ENCODE data around the gene ASIC4.

ASIC4 gene

DNA sequence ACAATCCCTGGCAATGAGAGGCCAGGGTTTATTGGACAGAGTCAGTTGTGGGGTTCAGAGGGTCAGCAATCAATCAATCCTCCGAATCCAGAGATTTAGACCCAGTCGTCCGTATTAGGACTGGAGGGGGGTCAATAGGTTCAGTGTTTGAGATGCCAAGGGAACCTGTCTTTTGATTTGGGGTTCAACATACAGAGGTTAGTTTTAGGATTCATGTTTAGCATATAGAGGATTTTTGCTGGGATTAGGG lies 15.3 kb upstream of the ASIC4 start:
- H3K27me3 ChIP-seq (ENCODE audit: insufficient read depth, insufficient read length): peaks cover 44% of the 10 kb centered on the region
- H3K9me3 ChIP-seq (ENCODE audit: insufficient read depth, low read length): no peaks in the 10 kb centered on the region
- H3K4me3 ChIP-seq (ENCODE audit: insufficient read length, low read depth): peak overlapping the region; percentile 68
- H3K36me3 ChIP-seq (ENCODE audit: insufficient read depth, insufficient read length, low read length): peaks cover 18% of the 10 kb centered on the region
- peaks cover 30% of the 10 kb centered on the region for H3K4me1 ChIP-seq (ENCODE audit: insufficient read depth, insufficient read length)
- no peak for DNase-seq (ENCODE audit: low read depth, low spot score)
- TF ChIP-seq ZNF274 (IDR thresholded peaks at IDR 0.05; ENCODE audit: low read depth, low read length) (no peak), YY1 (IDR thresholded peaks at IDR 0.05; ENCODE audit: insufficient read depth, insufficient read length) (no peak)
- peak overlapping the region; percentile 91 for H3K9ac ChIP-seq (ENCODE audit: insufficient read length, low read depth)

DNA sequence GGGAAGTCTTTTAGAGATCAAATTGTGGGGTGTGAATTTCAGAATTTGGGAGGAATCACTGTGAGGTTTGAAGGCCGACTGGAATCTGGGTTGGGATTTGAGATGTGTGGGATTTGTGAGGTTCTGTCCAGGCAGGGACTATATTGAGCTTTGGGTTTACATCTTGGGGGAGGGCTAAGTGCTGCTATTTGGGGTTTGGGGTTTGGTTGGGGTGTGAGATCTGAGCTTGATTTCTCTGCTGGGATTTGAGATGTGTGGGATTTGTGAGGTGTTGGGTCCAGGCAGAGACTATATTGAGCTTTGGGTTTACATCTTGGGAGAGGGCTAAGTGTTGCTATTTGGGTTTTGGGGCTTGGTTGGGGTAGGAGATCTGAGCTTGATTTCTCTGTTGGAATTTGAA lies 14.7 kb upstream of the ASIC4 start:
- Histone ChIP-seq H3K27me3 (ENCODE audit: insufficient read depth, insufficient read length) (peaks cover 40% of the 10 kb centered on the region), H3K36me3 (ENCODE audit: insufficient read depth, insufficient read length, low read length) (peaks cover 24% of the 10 kb centered on the region), H3K4me1 (ENCODE audit: insufficient read depth, insufficient read length) (peaks cover 30% of the 10 kb centered on the region), H3K9me3 (ENCODE audit: insufficient read depth, low read length) (no peaks in the 10 kb centered on the region), H3K9ac (ENCODE audit: insufficient read length, low read depth) (peak overlapping the region; percentile 91), H3K4me3 (ENCODE audit: insufficient read length, low read depth) (peak overlapping the region; percentile 68)
- DNase-seq (ENCODE audit: low read depth, low spot score): no peak
- TF ChIP-seq YY1 (IDR thresholded peaks at IDR 0.05; ENCODE audit: insufficient read depth, insufficient read length) (no peak), ZNF274 (IDR thresholded peaks at IDR 0.05; ENCODE audit: low read depth, low read length) (no peak), SUZ12 (IDR thresholded peaks at IDR 0.05; ENCODE audit: extremely low read depth, insufficient read depth, insufficient read length) (no peak)

DNA sequence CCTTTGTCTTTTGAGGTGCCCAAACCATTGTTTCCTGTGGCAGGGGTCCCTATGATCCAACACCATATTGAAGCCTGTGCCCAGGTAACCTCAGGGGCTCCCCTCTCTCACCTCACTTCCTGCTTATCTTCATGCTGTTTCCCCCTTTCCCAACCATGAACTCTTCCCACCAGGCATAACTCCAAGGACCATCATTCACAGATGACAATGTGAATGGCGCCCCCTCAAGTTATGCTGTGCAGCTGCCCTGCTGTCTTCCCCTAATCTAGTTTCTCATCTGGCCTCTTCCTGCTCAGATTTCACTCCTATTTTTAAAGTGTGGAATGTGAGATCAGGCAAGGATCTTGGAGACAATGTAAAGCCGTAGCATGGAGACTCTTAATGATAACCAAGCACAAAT lies 14.1 kb upstream of the ASIC4 start:
- H3K27me3 ChIP-seq (ENCODE audit: insufficient read depth, insufficient read length): peaks cover 35% of the 10 kb centered on the region
- H3K9me3 ChIP-seq (ENCODE audit: insufficient read depth, low read length): no peaks in the 10 kb centered on the region
- peaks cover 30% of the 10 kb centered on the region for H3K4me1 ChIP-seq (ENCODE audit: insufficient read depth, insufficient read length)
- DNase-seq (ENCODE audit: low read depth, low spot score): no peak
- H3K4me3 ChIP-seq (ENCODE audit: insufficient read length, low read depth): no peak overlapping the region
- no peak overlapping the region for H3K9ac ChIP-seq (ENCODE audit: insufficient read length, low read depth)
- peaks cover 30% of the 10 kb centered on the region for H3K36me3 ChIP-seq (ENCODE audit: insufficient read depth, insufficient read length, low read length)
- TF ChIP-seq ZNF274 (IDR thresholded peaks at IDR 0.05; ENCODE audit: low read depth, low read length): no peak
- no peak for TF ChIP-seq YY1 (IDR thresholded peaks at IDR 0.05; ENCODE audit: insufficient read depth, insufficient read length)
- no peak for TF ChIP-seq SUZ12 (IDR thresholded peaks at IDR 0.05; ENCODE audit: extremely low read depth, insufficient read depth, insufficient read length)

DNA sequence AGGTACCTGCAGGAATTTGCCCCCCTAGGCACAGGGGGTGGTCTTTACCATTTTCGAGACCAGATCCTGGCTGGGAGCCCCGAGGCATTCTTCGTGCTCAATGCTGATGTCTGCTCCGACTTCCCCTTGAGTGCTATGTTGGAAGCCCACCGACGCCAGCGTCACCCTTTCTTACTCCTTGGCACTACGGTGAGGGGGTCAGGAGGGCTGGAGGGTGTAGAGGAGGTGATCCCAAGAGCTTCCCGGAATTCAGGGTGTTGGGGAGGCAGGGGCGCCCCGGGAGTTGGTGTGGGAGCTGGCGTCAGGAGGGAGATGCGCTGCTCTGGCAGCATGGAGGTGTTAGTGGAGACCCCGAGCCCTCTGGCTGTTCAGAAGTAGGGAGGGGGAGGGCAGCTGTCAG lies 12.4 kb upstream of the ASIC4 start:
- Histone ChIP-seq H3K27me3 (ENCODE audit: insufficient read depth, insufficient read length) (peaks cover 18% of the 10 kb centered on the region), H3K9ac (ENCODE audit: insufficient read length, low read depth) (no peak overlapping the region), H3K4me3 (ENCODE audit: insufficient read length, low read depth) (no peak overlapping the region), H3K36me3 (ENCODE audit: insufficient read depth, insufficient read length, low read length) (peaks cover 46% of the 10 kb centered on the region), H3K4me1 (ENCODE audit: insufficient read depth, insufficient read length) (peaks cover 27% of the 10 kb centered on the region), H3K9me3 (ENCODE audit: insufficient read depth, low read length) (no peaks in the 10 kb centered on the region)
- no peak for DNase-seq (ENCODE audit: low read depth, low spot score)
- TF ChIP-seq YY1 (IDR thresholded peaks at IDR 0.05; ENCODE audit: insufficient read depth, insufficient read length) (no peak), SUZ12 (IDR thresholded peaks at IDR 0.05; ENCODE audit: extremely low read depth, insufficient read depth, insufficient read length) (no peak), ZNF274 (IDR thresholded peaks at IDR 0.05; ENCODE audit: low read depth, low read length) (no peak)

DNA sequence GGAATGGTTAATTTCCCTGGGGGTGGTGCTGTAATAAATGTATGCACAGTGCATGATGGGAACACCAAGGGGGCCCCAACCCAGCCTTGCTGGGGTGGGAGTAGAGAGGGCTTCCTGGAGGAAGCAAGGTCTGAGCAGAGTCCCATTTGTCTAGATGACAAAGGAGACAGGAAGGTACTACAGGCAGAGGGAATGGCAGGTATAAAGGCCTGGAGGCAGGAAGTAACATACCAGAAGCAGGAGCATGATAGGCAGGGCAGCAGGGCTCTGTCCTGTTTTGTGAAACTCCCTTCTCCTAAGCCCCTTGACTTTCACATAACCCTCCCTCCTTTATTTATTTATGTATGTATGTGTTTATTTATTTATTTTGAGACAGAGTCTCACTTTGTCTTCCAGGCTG lies 11.7 kb upstream of the ASIC4 start:
- TF ChIP-seq ZNF274 (IDR thresholded peaks at IDR 0.05; ENCODE audit: low read depth, low read length): no peak
- TF ChIP-seq SUZ12 (IDR thresholded peaks at IDR 0.05; ENCODE audit: extremely low read depth, insufficient read depth, insufficient read length): no peak
- no peak for TF ChIP-seq YY1 (IDR thresholded peaks at IDR 0.05; ENCODE audit: insufficient read depth, insufficient read length)
- H3K9ac ChIP-seq (ENCODE audit: insufficient read length, low read depth): no peak overlapping the region
- H3K27me3 ChIP-seq (ENCODE audit: insufficient read depth, insufficient read length): peaks cover 10% of the 10 kb centered on the region
- H3K4me3 ChIP-seq (ENCODE audit: insufficient read length, low read depth): no peak overlapping the region
- H3K4me1 ChIP-seq (ENCODE audit: insufficient read depth, insufficient read length): peaks cover 27% of the 10 kb centered on the region
- no peak for DNase-seq (ENCODE audit: low read depth, low spot score)
- H3K9me3 ChIP-seq (ENCODE audit: insufficient read depth, low read length): no peaks in the 10 kb centered on the region
- H3K36me3 ChIP-seq (ENCODE audit: insufficient read depth, insufficient read length, low read length): peaks cover 51% of the 10 kb centered on the region

DNA sequence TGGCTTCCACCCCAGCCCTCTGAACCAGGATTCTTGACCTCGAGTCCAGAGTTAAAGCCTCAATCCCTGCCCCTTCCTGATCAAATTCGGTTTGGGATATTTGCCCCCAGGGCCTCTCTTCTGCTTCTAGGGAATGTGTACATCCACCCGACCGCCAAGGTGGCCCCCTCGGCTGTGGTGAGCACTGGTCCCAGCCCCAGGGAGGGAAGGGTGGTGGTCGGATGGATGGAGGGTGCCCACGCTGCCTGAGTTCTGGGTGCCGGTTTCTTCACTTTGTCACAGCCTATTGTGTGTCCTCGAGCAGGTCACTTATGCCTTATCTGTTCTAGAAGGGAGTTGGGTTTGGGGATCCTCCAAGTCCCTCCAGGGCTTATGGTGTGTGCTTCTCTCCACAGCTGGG lies 8.7 kb upstream of the ASIC4 start:
- Histone ChIP-seq H3K4me3 (ENCODE audit: insufficient read length, low read depth) (no peak overlapping the region), H3K36me3 (ENCODE audit: insufficient read depth, insufficient read length, low read length) (peaks cover 58% of the 10 kb centered on the region), H3K4me1 (ENCODE audit: insufficient read depth, insufficient read length) (peaks cover 31% of the 10 kb centered on the region), H3K27me3 (ENCODE audit: insufficient read depth, insufficient read length) (peaks cover 4% of the 10 kb centered on the region), H3K9me3 (ENCODE audit: insufficient read depth, low read length) (no peaks in the 10 kb centered on the region), H3K9ac (ENCODE audit: insufficient read length, low read depth) (no peak overlapping the region)
- DNase-seq (ENCODE audit: low read depth, low spot score): no peak
- TF ChIP-seq ZNF274 (IDR thresholded peaks at IDR 0.05; ENCODE audit: low read depth, low read length) (no peak), YY1 (IDR thresholded peaks at IDR 0.05; ENCODE audit: insufficient read depth, insufficient read length) (no peak), SUZ12 (IDR thresholded peaks at IDR 0.05; ENCODE audit: extremely low read depth, insufficient read depth, insufficient read length) (no peak)

DNA sequence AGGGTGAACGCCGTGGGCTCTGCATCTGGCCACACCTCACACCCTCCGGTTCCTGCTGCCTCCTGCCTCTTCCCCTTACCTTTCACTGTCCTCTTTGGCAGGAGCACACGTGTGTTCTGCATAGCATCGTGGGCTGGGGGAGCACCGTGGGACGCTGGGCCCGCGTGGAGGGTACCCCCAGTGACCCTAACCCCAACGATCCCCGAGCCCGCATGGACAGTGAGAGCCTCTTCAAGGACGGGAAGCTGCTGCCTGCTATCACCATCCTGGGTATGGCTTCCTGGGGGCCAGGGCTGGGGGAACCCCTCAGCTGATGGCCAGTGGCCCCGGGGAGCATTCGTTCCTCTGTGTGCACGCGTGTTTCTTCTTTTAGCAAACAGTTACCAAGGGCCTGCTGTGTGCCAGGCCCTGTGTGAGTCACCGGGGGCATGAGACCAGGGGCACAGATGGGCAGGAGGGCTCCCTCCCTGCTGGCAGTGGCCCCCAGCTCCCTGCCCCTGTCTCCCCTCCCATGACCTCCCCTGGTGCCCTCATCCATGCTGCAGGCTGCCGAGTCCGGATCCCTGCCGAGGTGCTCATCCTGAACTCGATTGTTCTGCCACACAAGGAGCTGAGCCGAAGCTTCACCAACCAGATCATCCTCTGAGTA lies 8.0 kb upstream of the ASIC4 start:
- H3K36me3 ChIP-seq (ENCODE audit: insufficient read depth, insufficient read length, low read length): peaks cover 58% of the 10 kb centered on the region
- H3K4me3 ChIP-seq (ENCODE audit: insufficient read length, low read depth): no peak overlapping the region
- DNase-seq (ENCODE audit: low read depth, low spot score): no peak
- peak overlapping the region; percentile 54 for H3K9ac ChIP-seq (ENCODE audit: insufficient read length, low read depth)
- H3K9me3 ChIP-seq (ENCODE audit: insufficient read depth, low read length): no peaks in the 10 kb centered on the region
- H3K4me1 ChIP-seq (ENCODE audit: insufficient read depth, insufficient read length): peaks cover 32% of the 10 kb centered on the region
- peaks cover 4% of the 10 kb centered on the region for H3K27me3 ChIP-seq (ENCODE audit: insufficient read depth, insufficient read length)
- TF ChIP-seq ZNF274 (IDR thresholded peaks at IDR 0.05; ENCODE audit: low read depth, low read length): no peak

Measured in NT2/D1 (cell line).